Measurements from ENCODE around the gene SS18L1.
A peak's percentile ranks its signal among the peaks of the same experiment; 100 is the strongest.

The SS18L1 gene

GRCh38 chr20:62186096-62186426 lies 42.5 kb downstream of the SS18L1 start:
- no peaks in the 10 kb centered on the region for H3K27me3 Mint-ChIP-seq (ENCODE audit: low read depth)
- peaks cover 10% of the 10 kb centered on the region for H3K36me3 Mint-ChIP-seq (ENCODE audit: low read depth)
- H3K4me3 Mint-ChIP-seq = peak overlapping the region in 1 of 3 experiments; percentile 62
- H3K9me3 Mint-ChIP-seq = no peaks in the 10 kb centered on the region
- H3K4me1 Mint-ChIP-seq = peaks cover 11% of the 10 kb centered on the region
- H3K27ac Mint-ChIP-seq = no peak overlapping the region
- TF ChIP-seq CTCF (IDR thresholded peaks at IDR 0.05; ENCODE audit: unreplicated experiment in 3 of 3) = no peak

- TF ChIP-seq CTCF (IDR thresholded peaks at IDR 0.05; ENCODE audit: unreplicated experiment in 3 of 3) = no peak
- H3K4me1 Mint-ChIP-seq = peaks cover 11% of the 10 kb centered on the region
- H3K9me3 Mint-ChIP-seq = no peaks in the 10 kb centered on the region
- H3K27ac Mint-ChIP-seq = no peak overlapping the region
- H3K27me3 Mint-ChIP-seq (ENCODE audit: low read depth) = no peaks in the 10 kb centered on the region
- H3K36me3 Mint-ChIP-seq (ENCODE audit: low read depth) = peaks cover 10% of the 10 kb centered on the region
- H3K4me3 Mint-ChIP-seq = peak overlapping the region; percentile 36 to 77 (median 62)
Measured at GRCh38 chr20:62186887-62187866, 43.6 kb downstream of the SS18L1 start.

- Mint-ChIP-seq H3K9me3 (no peaks in the 10 kb centered on the region), H3K4me3 (no peak overlapping the region), H3K27ac (no peak overlapping the region), H3K36me3 (ENCODE audit: low read depth) (peaks cover 15% of the 10 kb centered on the region), H3K4me1 (peaks cover 6% of the 10 kb centered on the region), H3K27me3 (ENCODE audit: low read depth) (no peaks in the 10 kb centered on the region)
- TF ChIP-seq CTCF (IDR thresholded peaks at IDR 0.05; ENCODE audit: unreplicated experiment in 3 of 3) = no peak
Measured at GRCh38 chr20:62190639-62191411, 47.3 kb downstream of the SS18L1 start.

- H3K36me3 Mint-ChIP-seq (ENCODE audit: low read depth) = peaks cover 16% of the 10 kb centered on the region
- H3K9me3 Mint-ChIP-seq = no peaks in the 10 kb centered on the region
- H3K27me3 Mint-ChIP-seq (ENCODE audit: low read depth) = no peaks in the 10 kb centered on the region
- peaks cover 2% of the 10 kb centered on the region for H3K4me1 Mint-ChIP-seq
- H3K27ac Mint-ChIP-seq = no peak overlapping the region
- no peak for TF ChIP-seq CTCF (IDR thresholded peaks at IDR 0.05; ENCODE audit: unreplicated experiment in 3 of 3)
- no peak overlapping the region for H3K4me3 Mint-ChIP-seq
Measured at GRCh38 chr20:62191781-62192559, 48.4 kb downstream of the SS18L1 start.

- H3K9me3 Mint-ChIP-seq = no peaks in the 10 kb centered on the region
- H3K4me1 Mint-ChIP-seq = no peaks in the 10 kb centered on the region
- H3K27ac Mint-ChIP-seq = no peak overlapping the region
Measured at GRCh38 chr20:62192635-62193034, 49.1 kb downstream of the SS18L1 start.

More at GRCh38 chr20:62192635-62193034, 49.1 kb downstream of the SS18L1 start:
- no peak overlapping the region for H3K4me3 Mint-ChIP-seq
- no peak for TF ChIP-seq CTCF (IDR thresholded peaks at IDR 0.05; ENCODE audit: unreplicated experiment in 3 of 3)
- H3K36me3 Mint-ChIP-seq (ENCODE audit: low read depth) = peaks cover 16% of the 10 kb centered on the region
- H3K27me3 Mint-ChIP-seq (ENCODE audit: low read depth) = no peaks in the 10 kb centered on the region
